Upper lobe of right lung (tissue), 1 donor: ENCODE measurements around the gene TXNL4A. TPM values are rescaled to one million over a fixed set of nuclear protein-coding genes. Genes with fewer than 3 reads are reported as not detected.
A peak's percentile ranks its signal among the peaks of the same experiment; 100 is the strongest.

Experiments
- ATAC-seq: fragments of 200-7000 bp; cut with Tn5 transposase; one replicate; pipeline ENCODE4 v1.9.1; 2020; ENCODE audit warnings: mild to moderate bottlenecking, moderate library complexity
- DNase-seq: peaks from one replicate; pipeline ENCODE4 v3.0.0-alpha.2; 2020
- H3K27ac ChIP-seq: fragments of 200-600 bp; one replicate; pipeline ENCODE4 v1.8.0; 2022
- H3K27me3 ChIP-seq: fragments of 200-600 bp; one replicate; pipeline ENCODE4 v1.8.0; 2022; ENCODE audit warnings: mild to moderate bottlenecking
- H3K36me3 ChIP-seq: fragments of 200-600 bp; one replicate; pipeline ENCODE4 v1.8.0; 2022
- H3K4me1 ChIP-seq: fragments of 200-600 bp; one replicate; pipeline ENCODE4 v1.8.0; 2022
- H3K4me3 ChIP-seq: fragments of 200-600 bp; one replicate; pipeline ENCODE4 v1.8.0; 2022; ENCODE audit warnings: mild to moderate bottlenecking
- H3K9me3 ChIP-seq: fragments of 200-600 bp; one replicate; pipeline ENCODE4 v1.8.0; 2022
- intact Hi-C: fragments of 100-400 bp; cut with DNase I; formaldehyde crosslinking; loops from one replicate; pipeline ENCODE4 v1.11.0; 2022
- total RNA-seq: library from RNA; stranded (reverse); fragmentation: NEBNext Ultra II Directional; extraction: Animal tissue kit (Norgen Biotek cat#: 25700); gene quantifications from one replicate; pipeline ENCODE4 v1.2.1, GENCODE V29; 2021
- TF ChIP-seq, protein P1 (sequence below): fragments of 200-600 bp; IDR thresholded peaks from one replicate; pipeline ENCODE4 v1.8.0; 2022; ENCODE audit warnings: antibody characterized with exemption
- donor health status: DM: no; HTN: yes; CAD: no; lungs with severe emphysema.

Gene TXNL4A
- total RNA-seq, 1 donor from 2014 or later = 80.7 TPM

DNA sequence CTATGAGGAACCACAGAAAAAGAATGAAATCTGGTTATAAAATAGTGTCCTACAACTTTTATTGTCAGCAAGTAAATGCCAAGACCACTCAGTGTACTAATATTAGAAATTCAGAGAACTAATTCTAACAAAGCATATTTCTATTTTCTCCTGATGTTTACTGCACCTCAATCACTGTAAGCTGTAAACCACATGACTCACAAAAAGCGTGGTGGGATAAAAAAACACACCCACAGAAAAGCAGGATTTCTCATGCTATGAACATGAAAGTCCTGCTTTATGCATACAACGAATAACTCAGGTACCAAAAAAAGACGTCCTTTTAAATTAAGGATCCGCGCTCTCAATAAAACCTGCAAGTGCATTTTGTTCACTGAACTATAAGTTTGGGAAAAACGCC is 797 bp downstream of the TXNL4A start:
- ATAC-seq (no peak), DNase-seq (no peak)
- no peaks in the 10 kb centered on the region for H3K36me3 ChIP-seq
- peak overlapping the region; percentile 98 for H3K27ac ChIP-seq
- H3K4me3 ChIP-seq = peak overlapping the region; percentile 94
- H3K27me3 ChIP-seq = no peaks in the 10 kb centered on the region
- peaks cover 31% of the 10 kb centered on the region for H3K4me1 ChIP-seq
- TF ChIP-seq, protein P1, sequence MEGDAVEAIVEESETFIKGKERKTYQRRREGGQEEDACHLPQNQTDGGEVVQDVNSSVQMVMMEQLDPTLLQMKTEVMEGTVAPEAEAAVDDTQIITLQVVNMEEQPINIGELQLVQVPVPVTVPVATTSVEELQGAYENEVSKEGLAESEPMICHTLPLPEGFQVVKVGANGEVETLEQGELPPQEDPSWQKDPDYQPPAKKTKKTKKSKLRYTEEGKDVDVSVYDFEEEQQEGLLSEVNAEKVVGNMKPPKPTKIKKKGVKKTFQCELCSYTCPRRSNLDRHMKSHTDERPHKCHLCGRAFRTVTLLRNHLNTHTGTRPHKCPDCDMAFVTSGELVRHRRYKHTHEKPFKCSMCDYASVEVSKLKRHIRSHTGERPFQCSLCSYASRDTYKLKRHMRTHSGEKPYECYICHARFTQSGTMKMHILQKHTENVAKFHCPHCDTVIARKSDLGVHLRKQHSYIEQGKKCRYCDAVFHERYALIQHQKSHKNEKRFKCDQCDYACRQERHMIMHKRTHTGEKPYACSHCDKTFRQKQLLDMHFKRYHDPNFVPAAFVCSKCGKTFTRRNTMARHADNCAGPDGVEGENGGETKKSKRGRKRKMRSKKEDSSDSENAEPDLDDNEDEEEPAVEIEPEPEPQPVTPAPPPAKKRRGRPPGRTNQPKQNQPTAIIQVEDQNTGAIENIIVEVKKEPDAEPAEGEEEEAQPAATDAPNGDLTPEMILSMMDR = no peak
- H3K9me3 ChIP-seq = no peaks in the 10 kb centered on the region
- intact Hi-C loops = no loop called here

DNA sequence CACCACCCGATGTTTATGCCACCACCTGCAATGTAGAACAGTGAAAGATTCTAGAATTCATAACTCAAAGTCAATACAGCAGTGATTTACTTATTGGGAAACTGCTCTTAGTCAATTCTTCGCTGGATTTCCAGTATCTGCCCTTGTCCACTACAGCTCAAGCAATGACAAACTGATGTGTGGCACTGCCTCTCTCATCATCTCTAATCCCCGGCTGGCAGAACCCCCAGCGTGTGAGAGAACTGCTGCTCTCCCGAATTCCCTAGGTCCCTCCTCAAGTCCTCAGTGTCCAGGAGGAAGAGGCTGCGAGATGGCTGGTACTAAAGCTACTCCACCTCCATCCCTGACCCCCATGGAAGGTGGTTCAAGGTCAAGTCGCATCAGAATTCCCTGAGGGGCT is 1.6 kb downstream of the TXNL4A start:
- DNase-seq = no peak
- Histone ChIP-seq H3K4me1 (peaks cover 36% of the 10 kb centered on the region), H3K27me3 (no peaks in the 10 kb centered on the region), H3K4me3 (peak overlapping the region; percentile 94), H3K36me3 (no peaks in the 10 kb centered on the region), H3K9me3 (no peaks in the 10 kb centered on the region), H3K27ac (no peak overlapping the region)
- TF ChIP-seq, protein P1 = no peak
- no peak for ATAC-seq
- intact Hi-C loops = no loop called here

DNA sequence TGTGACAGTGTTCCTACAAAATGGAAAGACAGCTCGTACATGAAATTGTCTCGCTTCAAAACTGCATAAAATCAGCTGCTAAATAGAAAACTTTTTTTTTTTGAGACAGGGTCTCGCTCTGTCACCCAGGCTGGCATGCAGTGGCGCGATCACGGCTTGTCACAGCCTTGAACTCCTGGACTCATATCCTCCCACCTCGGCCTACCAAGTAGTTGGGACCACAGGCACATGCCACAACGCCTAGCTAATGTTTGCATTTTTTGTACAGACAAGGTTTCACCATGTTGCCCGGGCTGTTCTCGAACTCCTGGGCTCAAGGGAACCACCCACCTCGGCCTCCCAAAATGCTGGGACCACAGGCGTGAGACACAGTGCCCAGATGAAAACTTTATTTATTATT is 3.2 kb downstream of the TXNL4A start:
- DNase-seq (no peak), ATAC-seq (no peak)
- Histone ChIP-seq H3K27ac (no peak overlapping the region), H3K9me3 (no peaks in the 10 kb centered on the region), H3K36me3 (no peaks in the 10 kb centered on the region), H3K27me3 (no peaks in the 10 kb centered on the region), H3K4me3 (no peak overlapping the region), H3K4me1 (peaks cover 36% of the 10 kb centered on the region)
- TF ChIP-seq, protein P1 = no peak
- intact Hi-C loops = no loop called here

DNA sequence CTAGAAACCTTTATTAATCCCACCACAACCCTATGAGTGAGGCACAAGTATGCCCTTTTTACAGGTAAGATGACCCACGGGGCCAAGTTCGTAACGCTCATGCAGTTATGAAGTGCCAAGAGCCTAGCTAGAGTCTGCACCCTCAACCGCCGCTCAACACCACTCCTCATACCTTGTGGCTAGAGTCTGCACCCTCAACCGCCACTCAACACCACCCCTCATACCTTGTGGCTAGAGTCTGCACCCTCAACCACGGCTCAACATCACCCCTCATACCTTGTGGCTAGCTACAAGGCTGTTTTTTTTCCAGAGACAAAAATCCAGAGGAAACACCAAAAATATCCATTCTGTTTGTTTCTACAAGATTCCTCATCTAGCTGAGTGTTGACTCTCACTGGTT is 4.6 kb downstream of the TXNL4A start:
- DNase-seq = no peak
- H3K36me3 ChIP-seq = no peaks in the 10 kb centered on the region
- intact Hi-C loops = no loop called here

DNA sequence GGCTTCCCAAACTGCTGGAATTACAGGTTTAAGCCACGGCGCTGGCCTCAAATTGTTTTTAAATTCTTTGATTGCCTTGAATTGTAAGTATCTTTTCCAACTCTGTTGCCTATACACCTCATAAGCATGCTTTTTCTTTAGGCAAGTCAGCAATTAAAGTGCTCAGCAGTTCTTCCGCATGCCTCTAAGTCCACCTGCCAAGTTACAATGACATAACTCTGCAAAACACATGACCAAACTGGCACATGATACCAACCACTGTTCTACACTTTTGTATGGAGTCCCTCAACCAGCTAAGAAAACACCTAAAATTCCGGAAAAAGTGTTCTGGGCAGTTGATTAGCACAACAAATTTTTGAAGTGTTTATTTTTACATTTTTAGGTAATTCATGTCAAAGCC is 5.1 kb downstream of the TXNL4A start:
- ATAC-seq (peak; percentile 54), DNase-seq (no peak)
- peaks cover 33% of the 10 kb centered on the region for H3K4me1 ChIP-seq
- no peaks in the 10 kb centered on the region for H3K36me3 ChIP-seq
- no peak overlapping the region for H3K27ac ChIP-seq
- no peaks in the 10 kb centered on the region for H3K9me3 ChIP-seq
- intact Hi-C loops = no loop called here
- H3K27me3 ChIP-seq = no peaks in the 10 kb centered on the region
- H3K4me3 ChIP-seq = no peak overlapping the region
- TF ChIP-seq, protein P1 = no peak

More for the DNA sequence above, 4.6 kb downstream of the TXNL4A start:
- peak; percentile 28 for ATAC-seq
- Histone ChIP-seq H3K4me3 (no peak overlapping the region), H3K9me3 (no peaks in the 10 kb centered on the region), H3K4me1 (peaks cover 33% of the 10 kb centered on the region), H3K27me3 (no peaks in the 10 kb centered on the region), H3K27ac (no peak overlapping the region)
- TF ChIP-seq, protein P1 = no peak

DNA sequence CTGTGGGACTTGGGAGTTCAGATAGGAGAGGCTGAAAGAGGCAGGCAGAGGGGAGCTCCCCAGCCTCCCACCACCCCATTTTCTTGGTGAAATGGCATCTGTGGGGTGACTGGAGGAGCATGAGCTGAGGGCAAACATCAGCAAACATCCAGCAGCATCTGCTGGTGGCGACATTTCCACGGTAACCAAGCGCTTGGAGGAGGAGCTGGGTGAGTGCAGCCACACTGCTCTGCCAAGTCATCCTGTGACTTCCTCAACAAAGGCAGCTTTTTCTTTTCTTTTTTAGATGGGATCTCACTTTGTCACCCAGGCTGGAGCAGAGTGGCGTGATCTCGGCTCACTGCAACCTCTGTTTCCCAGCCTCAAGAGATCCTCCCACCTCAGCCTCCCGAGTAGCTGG is 5.6 kb downstream of the TXNL4A start:
- intact Hi-C loops = no loop called here
- no peak for DNase-seq
- no peaks in the 10 kb centered on the region for H3K9me3 ChIP-seq
- H3K4me1 ChIP-seq = peaks cover 32% of the 10 kb centered on the region
- H3K27me3 ChIP-seq = no peaks in the 10 kb centered on the region
- TF ChIP-seq, protein P1 = no peak
- H3K36me3 ChIP-seq = no peaks in the 10 kb centered on the region
- no peak overlapping the region for H3K4me3 ChIP-seq
- peak; percentile 19 for ATAC-seq
- no peak overlapping the region for H3K27ac ChIP-seq
